Right atrium auricular region (tissue), 2 donors: ENCODE measurements around the gene HEXIM2. TPM values are rescaled to one million over a fixed set of nuclear protein-coding genes. Genes with fewer than 3 reads are reported as not detected.

ENCODE experiments used
- DNase-seq: peaks from one replicate; pipeline ENCODE4 v3.0.0-alpha.2; 2019; ENCODE audit warnings: low spot score
- H3K27ac ChIP-seq, 2 donors: fragments of 200-600 bp; sonication (generic); 1 replicate in 1 of 2; 2 replicates in 1 of 2; pipeline ENCODE4 v1.5.1; 2016 to 2019
- H3K27me3 ChIP-seq, 2 donors: fragments of 200-600 bp; sonication (generic); one replicate each; pipeline versions ENCODE4 v1.5.1 to v1.6.0; 2017 to 2019
- H3K36me3 ChIP-seq: fragments of 200-600 bp; sonication (generic); one replicate; pipeline ENCODE4 v1.5.1; 2016
- H3K4me1 ChIP-seq, 2 donors: fragments of 200-600 bp; sonication (generic); one replicate each; pipeline versions ENCODE4 v1.5.1 to v1.6.0; 2017 to 2019
- H3K4me3 ChIP-seq, 2 donors: fragments of 200-600 bp; sonication (generic); 1 replicate in 1 of 2; 2 replicates in 1 of 2; pipeline ENCODE4 v1.5.1; 2017 to 2019; ENCODE audit warnings: mild to moderate bottlenecking in 1 of 2, moderate library complexity in 1 of 2
- H3K9me3 ChIP-seq, 2 donors: fragments of 200-600 bp; sonication (generic); one replicate each; pipeline ENCODE4 v1.5.1; 2019
- CTCF ChIP-seq, 2 donors: fragments of 200-600 bp; sonication (generic); IDR thresholded peaks; one replicate each; pipeline ENCODE4 v1.5.1; 2019; ENCODE audit warnings: antibody characterized with exemption in 2 of 2
- total RNA-seq, 2 donors: library from RNA; depleted of rRNA; stranded (reverse); fragments of >200 nt; gene quantifications; one replicate each; pipeline ENCODE4 v1.1.0, GENCODE V29; 2016

The HEXIM2 gene
- total RNA-seq, result 1 to 10 TPM; 3.1 to 6.8 TPM

- peaks cover 0 to 37% of the 10 kb centered on the region in 2 donors for H3K4me1 ChIP-seq
Observed at GRCh38 chr17:45161288-45162024, at the start of gene HEXIM2. TSS of gene HEXIM2 (plus strand) at chr17:45161875. CDS start at chr17:45162794, 919 bp downstream.

DNA sequence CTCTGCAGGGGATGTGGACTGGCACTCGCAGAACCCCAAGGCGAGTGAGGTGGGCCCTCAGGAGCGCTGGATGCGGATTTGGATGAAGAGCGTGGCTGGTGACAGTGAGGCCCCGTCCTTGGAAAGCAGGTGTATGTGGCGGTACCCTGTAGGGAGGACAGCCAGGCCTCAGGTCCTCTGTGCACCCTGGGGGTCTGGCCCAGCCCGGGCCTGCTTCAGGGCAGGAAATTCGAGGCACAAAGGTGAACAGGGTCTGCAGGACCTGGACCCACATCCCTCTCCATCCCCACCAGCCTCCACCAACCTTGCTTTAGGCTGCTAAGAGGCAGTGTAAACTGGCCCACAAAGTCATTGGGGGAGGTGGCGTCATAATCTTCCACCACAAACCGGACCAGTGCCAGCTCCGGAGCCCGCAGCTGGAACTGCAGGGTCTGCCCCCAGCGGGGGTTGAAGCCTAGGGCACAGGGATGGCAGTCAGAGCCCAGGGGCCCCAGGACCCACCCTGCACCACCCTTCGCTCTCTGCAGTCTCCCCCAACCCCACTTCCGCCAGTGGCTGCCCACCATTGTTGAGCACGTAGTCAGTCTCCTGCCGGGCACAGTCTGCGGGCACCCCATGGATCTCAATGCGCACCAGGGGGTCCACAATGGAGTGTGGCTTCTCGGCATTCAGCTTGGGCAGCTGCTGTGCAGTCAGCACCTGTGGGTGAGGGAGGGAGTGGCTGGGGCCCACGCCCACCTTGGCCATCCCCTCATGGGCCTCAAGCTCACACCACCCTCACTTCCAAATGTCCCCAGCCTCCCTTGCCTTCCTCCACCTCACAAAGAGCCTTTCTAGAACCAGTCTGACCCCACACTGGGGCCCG is 48.9 kb upstream of the HEXIM2 start:
- no peak for DNase-seq
- H3K4me1 ChIP-seq, result peaks cover 0 to 44% of the 10 kb centered on the region in 2 donors
- H3K4me3 ChIP-seq, result no peak overlapping the region

More at GRCh38 chr17:45161288-45162024, at the start of gene HEXIM2:
- peak; percentile 100 for DNase-seq
- Histone ChIP-seq H3K36me3 (no peaks in the 10 kb centered on the region), H3K27ac (peak within 1 kb of the TSS; percentile 98 to 100), H3K4me3 (peak within 1 kb of the TSS; percentile 78 to 82), H3K9me3 (no peaks in the 10 kb centered on the region), H3K27me3 (no peaks in the 10 kb centered on the region)
- TF ChIP-seq CTCF (IDR thresholded peaks at IDR 0.05), result no peak

DNA sequence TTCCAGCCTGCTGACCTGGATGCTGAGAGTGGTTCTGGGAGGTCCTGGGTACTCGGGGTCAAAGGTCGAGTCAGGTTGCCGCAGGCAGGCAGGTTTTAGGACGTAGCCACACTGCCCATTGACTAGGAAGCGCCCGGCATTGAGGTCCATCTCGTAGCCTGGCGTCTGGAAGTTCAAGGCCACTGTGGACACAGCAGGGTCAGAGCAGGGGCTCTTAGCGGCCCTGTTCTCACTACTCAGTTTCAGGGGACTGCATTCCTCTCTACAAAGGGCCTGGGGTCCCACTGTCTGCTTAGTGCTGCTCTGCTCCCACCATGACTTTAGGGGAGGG is 48.3 kb upstream of the HEXIM2 start:
- TF ChIP-seq CTCF (IDR thresholded peaks at IDR 0.05), result no peak
- Histone ChIP-seq H3K27me3 (no peaks in the 10 kb centered on the region), H3K36me3 (peaks cover 55% of the 10 kb centered on the region), H3K27ac (peak overlapping the region in 1 of 2 donors; percentile 86), H3K4me3 (no peak overlapping the region), H3K9me3 (no peaks in the 10 kb centered on the region), H3K4me1 (peaks cover 0 to 38% of the 10 kb centered on the region in 2 donors)
- DNase-seq, result no peak

More for the DNA sequence above, 48.9 kb upstream of the HEXIM2 start:
- H3K27ac ChIP-seq, result peak overlapping the region; percentile 86 to 93
- peaks cover 55% of the 10 kb centered on the region for H3K36me3 ChIP-seq
- H3K27me3 ChIP-seq, result no peaks in the 10 kb centered on the region
- H3K9me3 ChIP-seq, result no peaks in the 10 kb centered on the region
- TF ChIP-seq CTCF (IDR thresholded peaks at IDR 0.05), result no peak

DNA sequence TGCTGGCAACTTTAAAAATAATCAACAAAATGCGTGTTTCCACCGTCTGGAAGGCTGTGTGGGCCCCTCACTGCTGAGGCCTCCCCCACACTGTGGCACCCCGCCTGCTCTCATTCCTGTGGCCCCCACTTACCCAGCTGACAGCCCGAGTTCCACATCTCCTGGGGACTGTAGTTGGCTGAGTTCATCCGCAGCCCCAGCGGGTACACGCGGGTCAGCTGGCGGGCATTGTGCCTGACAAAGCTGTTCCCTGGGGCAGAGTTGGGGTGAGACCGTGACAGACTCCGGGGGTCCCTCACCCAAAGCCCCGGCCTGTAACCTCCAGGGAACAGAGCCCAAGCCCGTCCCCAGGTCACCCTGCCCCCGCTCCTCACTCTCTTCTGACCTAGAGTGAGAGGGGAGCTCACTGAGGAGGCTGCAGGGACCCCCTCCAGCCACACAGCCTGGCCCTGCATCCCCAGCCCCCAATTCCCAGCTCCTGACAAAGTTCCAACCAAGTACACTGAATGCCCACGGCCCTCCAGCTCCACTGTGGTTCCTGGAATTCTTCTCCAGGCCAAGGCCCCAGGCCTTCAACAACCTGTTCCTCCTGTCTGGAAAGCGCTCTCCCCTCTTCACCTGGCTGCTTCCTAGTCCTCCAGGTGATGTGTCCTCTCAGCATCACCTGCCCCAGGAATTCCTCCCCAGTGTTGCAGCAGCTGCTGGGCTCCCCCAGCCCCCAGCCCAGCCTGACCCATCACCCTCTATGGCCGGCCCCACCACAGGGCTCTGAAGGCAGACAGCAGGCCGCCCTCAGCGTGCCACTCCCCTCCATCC is 47.4 kb upstream of the HEXIM2 start:
- Histone ChIP-seq H3K4me3 (no peak overlapping the region), H3K36me3 (peaks cover 48% of the 10 kb centered on the region), H3K27ac (peak overlapping the region in 1 of 2 donors; percentile 86)

More for the DNA sequence above, 47.4 kb upstream of the HEXIM2 start:
- Histone ChIP-seq H3K9me3 (no peaks in the 10 kb centered on the region), H3K4me1 (peaks cover 0 to 31% of the 10 kb centered on the region in 2 donors), H3K27me3 (no peaks in the 10 kb centered on the region)
- no peak for DNase-seq
- no peak for TF ChIP-seq CTCF (IDR thresholded peaks at IDR 0.05)
